ENCODE results near the gene NRCAM.

- no peak for TF ChIP-seq CTCF (IDR thresholded peaks at IDR 0.05 in 2 of 3, conservative IDR thresholded peaks at IDR 0.05 in 1 of 3; ENCODE audit: control insufficient read depth in 2 of 3, extremely low read depth in 1 of 3, insufficient read depth in 1 of 3, low read depth in 3 of 3, low read length in 3 of 3)
- no peak for TF ChIP-seq BACH1 (IDR thresholded peaks at IDR 0.05; ENCODE audit: borderline replicate concordance)
- TF ChIP-seq EP300 (IDR thresholded peaks at IDR 0.05; ENCODE audit: borderline replicate concordance in 1 of 2, control insufficient read depth in 1 of 2, low read depth in 2 of 2, low read length in 2 of 2): no peak
- no peak for TF ChIP-seq NFYB (IDR thresholded peaks at IDR 0.05; ENCODE audit: insufficient read depth, low read depth, low read length)
These were observed 192.8 kb downstream of the NRCAM start for GRCh38 chr7:108263425-108263824.
